Measurements from ENCODE around the gene ARMC6.
"Not testable (repeated sequence)": the region's sequence is repeated elsewhere in the genome, so short reads cannot be mapped to it uniquely, and the experiment has no call there.

ARMC6 gene

DNA sequence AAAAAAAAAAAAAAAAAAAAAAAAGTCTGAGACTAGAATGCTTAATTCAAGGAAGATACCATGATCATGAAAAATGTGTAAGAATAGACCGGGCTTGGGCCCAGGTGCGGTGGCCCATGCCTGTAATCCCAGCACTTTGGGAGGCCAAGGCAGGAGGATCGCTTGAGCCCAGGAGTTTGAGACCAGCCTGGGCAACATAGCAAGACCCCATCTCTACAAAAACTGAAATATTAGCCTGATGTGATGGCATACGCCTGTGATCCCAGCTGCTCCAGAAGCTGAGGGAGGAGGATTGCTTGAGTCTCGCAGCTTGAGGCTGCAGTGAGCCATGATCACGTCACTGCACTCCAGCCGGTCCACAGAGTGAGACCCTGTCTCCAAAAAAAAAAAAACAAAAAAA, 73.5 kb downstream of the ARMC6 start:
- in situ Hi-C loops (cut with HindIII; ENCODE audit: low sequenced_read_pairs): not testable (repeated sequence)

DNA sequence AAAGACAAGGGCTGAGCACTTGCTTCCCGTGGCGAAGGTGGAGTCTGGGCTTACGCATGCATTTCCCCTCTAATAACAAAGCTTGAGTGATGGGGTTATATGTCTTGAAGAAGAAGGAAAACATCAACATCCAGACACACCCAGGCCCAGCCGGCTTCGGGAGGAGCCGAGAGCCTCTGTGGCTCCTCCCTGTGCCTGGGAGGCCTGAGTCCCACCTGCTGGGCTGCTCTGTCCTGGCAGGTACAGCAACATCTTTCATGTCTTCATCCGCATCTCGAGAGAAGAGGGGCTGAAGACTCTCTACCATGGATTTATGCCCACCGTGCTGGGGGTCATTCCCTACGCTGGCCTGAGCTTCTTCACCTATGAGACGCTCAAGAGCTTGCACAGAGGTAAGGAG, 74.3 kb downstream of the ARMC6 start:
- in situ Hi-C loops (cut with HindIII; ENCODE audit: low sequenced_read_pairs): no loop called here

Data from DLD1 (cell line).